Adipose tissue (tissue), 3 donors: ENCODE results near the gene NSUN6. TPM values are rescaled to one million over a fixed set of nuclear protein-coding genes. Genes with fewer than 3 reads are reported as not detected.

Source experiments
- polyA plus RNA-seq, 3 donors: library from polyadenylated mRNA; stranded (reverse); fragments of 200-250 nt; gene quantifications; one replicate each; pipeline ENCODE4 v1.2.3, GENCODE V29; 2013
- donor health status: healthy with polysubstance abuse.
- donor health status: Bipolar disorder and iron deficiency.
- donor health status: healthy.

Gene NSUN6
- polyA plus RNA-seq, 3 donors = 4.1 to 7.0 (median 6.3) TPM

Other genes with a start within 250 kb of the NSUN6 start
- 10 to 100 TPM in 1 of 3 donors, 1 to 10 TPM in 2; 3.4 to 16.9 (median 5.2) TPM for gene ARL5B, start 7.8 kb upstream of the NSUN6 start, polyA plus RNA-seq